Osteoblast (primary cell): ENCODE measurements around the gene TPM1. TPM values are rescaled to one million over a fixed set of nuclear protein-coding genes. Genes with fewer than 3 reads are reported as not detected.
A peak's percentile ranks its signal among the peaks of the same experiment; 100 is the strongest.

Source experiments
- DNase-seq: peaks from one replicate; pipeline ENCODE4 v3.0.0; 2011; ENCODE audit warnings: low spot score, mixed read lengths; ENCODE audit not compliant: insufficient read length; ENCODE audit errors: missing footprints
- H2AFZ ChIP-seq: 2 replicates; pipeline ENCODE4 v1.6.0; 2011; ENCODE audit warnings: mild to moderate bottlenecking, low read length
- H3K27ac ChIP-seq: 2 replicates; pipeline ENCODE4 v1.5.1; 2011; ENCODE audit warnings: mild to moderate bottlenecking, low read depth, low read length, moderate library complexity
- H3K27me3 ChIP-seq: 2 replicates; pipeline ENCODE4 v1.6.0; 2012; ENCODE audit warnings: mild to moderate bottlenecking, control low read depth, inconsistent platforms, low read length, moderate library complexity; ENCODE audit not compliant: insufficient read depth
- H3K36me3 ChIP-seq: 2 replicates; pipeline ENCODE4 v1.5.1; 2011; ENCODE audit warnings: mild to moderate bottlenecking, low read length, control low read depth, moderate library complexity; ENCODE audit not compliant: insufficient read depth
- H3K4me1 ChIP-seq: 2 replicates; pipeline ENCODE4 v1.5.1; 2011; ENCODE audit warnings: mild to moderate bottlenecking, low read length, control low read depth, moderate library complexity; ENCODE audit not compliant: insufficient read depth
- H3K4me2 ChIP-seq: 2 replicates; pipeline ENCODE4 v1.6.0; 2011; ENCODE audit warnings: mild to moderate bottlenecking, low read length; ENCODE audit not compliant: insufficient read depth
- H3K4me3 ChIP-seq: fragments of 200-600 bp; sonication (generic); 3 replicates; pipeline ENCODE4 v1.5.1; 2012; ENCODE audit warnings: mild to moderate bottlenecking, low read length, inconsistent platforms; ENCODE audit not compliant: insufficient read depth
- H3K79me2 ChIP-seq: 2 replicates; pipeline ENCODE4 v1.6.0; 2012; ENCODE audit warnings: mild to moderate bottlenecking, low read length, control low read depth, inconsistent platforms; ENCODE audit not compliant: insufficient read depth
- H3K9me3 ChIP-seq: 2 replicates; pipeline ENCODE4 v1.5.1; 2011; ENCODE audit warnings: low read depth, low read length, control low read depth
- H4K20me1 ChIP-seq: 2 replicates; pipeline ENCODE4 v1.6.0; 2012; ENCODE audit warnings: mild to moderate bottlenecking, low read length, control low read depth; ENCODE audit not compliant: insufficient read depth
- CTCF ChIP-seq: IDR thresholded peaks from 2 replicates; pipeline ENCODE4 v1.5.1; 2011; ENCODE audit warnings: mild to moderate bottlenecking, low read depth, low read length, moderate library complexity; ENCODE audit errors: extremely low read depth
- total RNA-seq: library from RNA; depleted of rRNA; stranded (reverse); fragments of >200 nt; gene quantifications from 2 replicates; pipeline ENCODE4 v1.2.3, GENCODE V29; 2012

TPM1 gene
- total RNA-seq, 1 donor = 1,563 TPM

- H3K79me2 ChIP-seq = no peaks in the 10 kb centered on the region
- H3K4me3 ChIP-seq = peak overlapping the region; percentile 52
- no peak for TF ChIP-seq CTCF
- no peaks in the 10 kb centered on the region for H3K9me3 ChIP-seq
- H3K4me2 ChIP-seq = peak overlapping the region; percentile 79
- no peaks in the 10 kb centered on the region for H3K36me3 ChIP-seq
- peaks cover 38% of the 10 kb centered on the region for H3K4me1 ChIP-seq
- DNase-seq = peak; percentile 67
- no peaks in the 10 kb centered on the region for H4K20me1 ChIP-seq
- H2AFZ ChIP-seq = peak overlapping the region; percentile 79
- H3K27me3 ChIP-seq = no peaks in the 10 kb centered on the region
- H3K27ac ChIP-seq = peak overlapping the region; percentile 90
These were observed 29.3 kb upstream of the TPM1 start for GRCh38 chr15:63013052-63013808.

GRCh38 chr15:63014578-63014977 lies 28.0 kb upstream of the TPM1 start:
- Histone ChIP-seq H3K4me1 (peaks cover 50% of the 10 kb centered on the region), H3K4me2 (no peak overlapping the region), H3K27ac (peak overlapping the region; percentile 90)

GRCh38 chr15:63015618-63016017 lies 26.9 kb upstream of the TPM1 start:
- Histone ChIP-seq H3K27me3 (no peaks in the 10 kb centered on the region), H3K4me1 (peaks cover 61% of the 10 kb centered on the region), H3K9me3 (no peaks in the 10 kb centered on the region), H4K20me1 (no peaks in the 10 kb centered on the region), H3K4me3 (no peak overlapping the region), H3K36me3 (no peaks in the 10 kb centered on the region), H3K79me2 (no peaks in the 10 kb centered on the region), H3K27ac (peak overlapping the region; percentile 79), H3K4me2 (peak overlapping the region; percentile 28), H2AFZ (peak overlapping the region; percentile 20)
- TF ChIP-seq CTCF = no peak
- peak; percentile 87 for DNase-seq

More at GRCh38 chr15:63014578-63014977, 28.0 kb upstream of the TPM1 start:
- Histone ChIP-seq H3K4me3 (no peak overlapping the region), H3K9me3 (no peaks in the 10 kb centered on the region), H3K79me2 (no peaks in the 10 kb centered on the region), H2AFZ (no peak overlapping the region), H3K36me3 (no peaks in the 10 kb centered on the region), H3K27me3 (no peaks in the 10 kb centered on the region), H4K20me1 (no peaks in the 10 kb centered on the region)
- no peak for TF ChIP-seq CTCF
- no peak for DNase-seq

GRCh38 chr15:63016234-63016633 lies 26.3 kb upstream of the TPM1 start:
- no peaks in the 10 kb centered on the region for H4K20me1 ChIP-seq
- H3K27me3 ChIP-seq = no peaks in the 10 kb centered on the region
- no peak for DNase-seq
- no peak for TF ChIP-seq CTCF
- no peaks in the 10 kb centered on the region for H3K36me3 ChIP-seq
- H3K27ac ChIP-seq = peak overlapping the region; percentile 79
- peak overlapping the region; percentile 20 for H2AFZ ChIP-seq
- H3K79me2 ChIP-seq = no peaks in the 10 kb centered on the region
- H3K4me1 ChIP-seq = peaks cover 67% of the 10 kb centered on the region
- peak overlapping the region; percentile 28 for H3K4me2 ChIP-seq
- H3K4me3 ChIP-seq = no peak overlapping the region
- no peaks in the 10 kb centered on the region for H3K9me3 ChIP-seq
